Measurements from ENCODE around the gene PDCD11.

PDCD11 gene

GRCh38 chr10:103445767-103446567 is 49.5 kb downstream of the PDCD11 start:
- Histone ChIP-seq H3K4me3 (ENCODE audit: low read depth, low read length) (no peak overlapping the region), H3K36me3 (peaks cover 58% of the 10 kb centered on the region), H3K27ac (no peak overlapping the region), H3K9me3 (ENCODE audit: severe bottlenecking) (no peaks in the 10 kb centered on the region), H3K27me3 (ENCODE audit: insufficient read depth, low read depth, severe bottlenecking) (no peaks in the 10 kb centered on the region)
- no peak for TF ChIP-seq CTCF (IDR thresholded peaks at IDR 0.05; ENCODE audit: low read depth, low read length)
- no peak for DNase-seq

GRCh38 chr10:103447187-103447586 is 50.8 kb downstream of the PDCD11 start:
- Histone ChIP-seq H3K36me3 (peaks cover 51% of the 10 kb centered on the region), H3K9me3 (ENCODE audit: severe bottlenecking) (no peaks in the 10 kb centered on the region), H3K27me3 (ENCODE audit: insufficient read depth, low read depth, severe bottlenecking) (no peaks in the 10 kb centered on the region), H3K27ac (no peak overlapping the region), H3K4me3 (ENCODE audit: low read depth, low read length) (no peak overlapping the region)
- DNase-seq = no peak
- no peak for TF ChIP-seq CTCF (IDR thresholded peaks at IDR 0.05; ENCODE audit: low read depth, low read length)

GRCh38 chr10:103448746-103449145 is 52.3 kb downstream of the PDCD11 start:
- H3K27ac ChIP-seq = no peak overlapping the region
- H3K36me3 ChIP-seq = peaks cover 37% of the 10 kb centered on the region
- no peaks in the 10 kb centered on the region for H3K9me3 ChIP-seq (ENCODE audit: severe bottlenecking)
- no peak for DNase-seq
- no peak overlapping the region for H3K4me3 ChIP-seq (ENCODE audit: low read depth, low read length)
- H3K27me3 ChIP-seq (ENCODE audit: insufficient read depth, low read depth, severe bottlenecking) = no peaks in the 10 kb centered on the region
- no peak for TF ChIP-seq CTCF (IDR thresholded peaks at IDR 0.05; ENCODE audit: low read depth, low read length)

GRCh38 chr10:103449208-103450144 is 53.0 kb downstream of the PDCD11 start:
- no peak for DNase-seq
- peaks cover 30% of the 10 kb centered on the region for H3K36me3 ChIP-seq

GRCh38 chr10:103450201-103450695 is 53.8 kb downstream of the PDCD11 start:
- Histone ChIP-seq H3K4me3 (ENCODE audit: low read depth, low read length) (no peak overlapping the region), H3K27ac (no peak overlapping the region), H3K36me3 (peaks cover 22% of the 10 kb centered on the region), H3K27me3 (ENCODE audit: insufficient read depth, low read depth, severe bottlenecking) (no peaks in the 10 kb centered on the region), H3K9me3 (ENCODE audit: severe bottlenecking) (no peaks in the 10 kb centered on the region)
- DNase-seq = no peak
- no peak for TF ChIP-seq CTCF (IDR thresholded peaks at IDR 0.05; ENCODE audit: low read depth, low read length)

More at GRCh38 chr10:103449208-103450144, 53.0 kb downstream of the PDCD11 start:
- H3K9me3 ChIP-seq (ENCODE audit: severe bottlenecking) = no peaks in the 10 kb centered on the region
- no peak overlapping the region for H3K4me3 ChIP-seq (ENCODE audit: low read depth, low read length)
- H3K27me3 ChIP-seq (ENCODE audit: insufficient read depth, low read depth, severe bottlenecking) = no peaks in the 10 kb centered on the region
- TF ChIP-seq CTCF (IDR thresholded peaks at IDR 0.05; ENCODE audit: low read depth, low read length) = no peak
- no peak overlapping the region for H3K27ac ChIP-seq

Measured in WERI-Rb-1 (cell line).